Measurements from ENCODE around the gene BTBD1.

Gene BTBD1

DNA sequence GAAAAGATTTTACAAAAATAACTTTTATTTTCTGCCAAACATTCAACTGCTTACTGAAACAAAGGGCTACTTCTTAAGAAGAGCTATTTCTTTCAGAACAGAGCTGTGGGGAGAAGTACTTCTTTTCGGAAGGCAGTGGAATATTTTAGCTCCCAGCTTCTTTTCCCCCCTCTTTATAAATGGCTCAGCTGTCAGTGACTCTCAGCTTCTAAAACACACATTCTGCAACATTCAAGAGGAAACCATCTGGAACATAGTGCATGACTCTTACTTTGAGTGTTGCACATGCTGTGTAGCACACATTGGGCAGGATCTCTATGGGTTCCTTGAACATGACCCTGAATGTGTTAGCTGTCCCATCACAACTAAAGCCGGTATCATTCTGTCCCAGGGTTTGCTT, 48.6 kb downstream of the BTBD1 start:
- DNase-seq (ENCODE audit: low read depth): no peak
- no peak overlapping the region for H3K4me3 ChIP-seq (ENCODE audit: low read length)
- TF ChIP-seq, protein P1, sequence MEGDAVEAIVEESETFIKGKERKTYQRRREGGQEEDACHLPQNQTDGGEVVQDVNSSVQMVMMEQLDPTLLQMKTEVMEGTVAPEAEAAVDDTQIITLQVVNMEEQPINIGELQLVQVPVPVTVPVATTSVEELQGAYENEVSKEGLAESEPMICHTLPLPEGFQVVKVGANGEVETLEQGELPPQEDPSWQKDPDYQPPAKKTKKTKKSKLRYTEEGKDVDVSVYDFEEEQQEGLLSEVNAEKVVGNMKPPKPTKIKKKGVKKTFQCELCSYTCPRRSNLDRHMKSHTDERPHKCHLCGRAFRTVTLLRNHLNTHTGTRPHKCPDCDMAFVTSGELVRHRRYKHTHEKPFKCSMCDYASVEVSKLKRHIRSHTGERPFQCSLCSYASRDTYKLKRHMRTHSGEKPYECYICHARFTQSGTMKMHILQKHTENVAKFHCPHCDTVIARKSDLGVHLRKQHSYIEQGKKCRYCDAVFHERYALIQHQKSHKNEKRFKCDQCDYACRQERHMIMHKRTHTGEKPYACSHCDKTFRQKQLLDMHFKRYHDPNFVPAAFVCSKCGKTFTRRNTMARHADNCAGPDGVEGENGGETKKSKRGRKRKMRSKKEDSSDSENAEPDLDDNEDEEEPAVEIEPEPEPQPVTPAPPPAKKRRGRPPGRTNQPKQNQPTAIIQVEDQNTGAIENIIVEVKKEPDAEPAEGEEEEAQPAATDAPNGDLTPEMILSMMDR (conservative IDR thresholded peaks at IDR 0.05; ENCODE audit: low read length): no peak

DNA sequence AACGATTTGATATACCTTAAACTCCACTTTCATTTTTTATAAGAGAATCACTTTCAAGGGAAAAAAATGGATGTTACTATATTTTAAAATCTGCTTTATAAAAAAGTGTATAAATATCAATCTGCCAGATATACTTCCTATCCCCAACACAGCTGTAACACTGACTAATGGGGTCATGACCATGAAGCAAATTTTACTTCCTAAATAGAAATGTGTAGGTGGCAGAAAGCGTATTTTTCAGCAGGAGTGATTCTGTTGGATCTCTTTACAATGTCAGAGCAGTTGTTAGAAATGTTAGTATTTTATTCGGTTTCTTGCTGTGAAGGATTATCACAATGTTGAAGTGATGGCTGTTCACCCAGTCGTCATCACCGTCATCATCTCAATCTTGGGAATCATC, 50.1 kb downstream of the BTBD1 start:
- H3K4me3 ChIP-seq (ENCODE audit: low read length): no peak overlapping the region
- TF ChIP-seq, protein P1 (conservative IDR thresholded peaks at IDR 0.05; ENCODE audit: low read length): no peak

DNA sequence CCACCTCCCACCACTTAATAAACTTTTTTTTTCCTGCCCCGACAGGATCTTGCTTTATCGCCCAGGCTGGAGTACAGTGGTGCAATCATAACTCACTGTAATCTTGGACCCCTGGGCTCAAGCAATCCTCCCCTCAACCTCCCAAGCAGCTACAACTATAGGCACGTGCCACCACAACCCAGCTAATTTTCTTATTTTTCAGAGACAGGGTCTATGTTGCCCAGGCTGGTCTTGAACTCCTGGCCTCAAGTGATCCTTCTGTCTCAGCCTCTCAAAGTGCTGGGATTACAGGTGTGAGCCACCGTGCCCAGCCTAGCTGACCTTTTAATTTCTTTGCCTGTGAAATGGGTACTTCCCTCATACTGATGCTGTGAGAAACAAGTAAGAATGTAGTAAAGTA, 51.7 kb downstream of the BTBD1 start:
- no peak for DNase-seq (ENCODE audit: low read depth)
- no peak overlapping the region for H3K4me3 ChIP-seq (ENCODE audit: low read length)
- TF ChIP-seq, protein P1 (conservative IDR thresholded peaks at IDR 0.05; ENCODE audit: low read length): no peak

More for the DNA sequence above, 50.1 kb downstream of the BTBD1 start:
- no peak for DNase-seq (ENCODE audit: low read depth)

DNA sequence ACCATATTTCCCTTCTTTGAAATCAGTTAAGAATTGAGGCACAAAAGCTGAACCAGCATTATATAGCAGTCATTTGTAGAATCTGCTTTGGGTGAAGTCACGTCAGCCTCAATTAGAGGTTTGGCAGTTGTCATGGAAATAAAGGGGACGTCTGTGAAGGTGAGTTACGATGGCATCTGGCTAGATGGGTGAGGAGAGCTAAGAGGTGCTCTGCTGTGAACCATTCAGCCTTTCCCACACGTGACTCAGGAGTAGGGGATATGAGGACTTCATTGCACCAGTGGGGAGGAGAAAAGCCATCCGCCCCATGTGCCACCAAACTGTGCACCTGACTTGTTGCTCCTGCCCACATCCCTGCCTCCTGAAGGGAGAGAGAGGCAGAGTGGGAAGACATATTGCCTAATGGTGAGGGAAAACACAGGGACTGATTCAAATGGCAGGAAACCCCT, 52.8 kb downstream of the BTBD1 start:
- DNase-seq (ENCODE audit: low read depth): no peak
- H3K4me3 ChIP-seq (ENCODE audit: low read length): no peak overlapping the region
- TF ChIP-seq, protein P1 (conservative IDR thresholded peaks at IDR 0.05; ENCODE audit: low read length): no peak

DNA sequence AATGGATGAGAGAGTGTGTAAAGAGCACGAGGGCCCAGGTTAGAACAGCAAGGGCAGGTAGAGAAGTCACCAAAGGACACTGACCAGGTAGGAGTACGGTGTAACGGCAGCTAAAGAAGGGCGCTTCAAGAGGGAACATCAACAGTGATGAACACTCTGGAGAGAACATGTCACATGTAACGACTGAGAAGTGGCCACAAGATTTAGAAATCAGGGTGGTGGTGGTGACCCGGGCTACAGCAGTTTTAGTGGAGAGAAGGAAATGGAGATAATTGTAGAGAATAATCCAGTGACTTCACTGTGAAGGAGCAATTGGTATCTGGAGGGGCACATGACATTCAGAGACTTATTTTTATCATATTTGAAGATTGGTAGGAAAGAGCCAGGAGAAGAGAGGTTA, 54.4 kb downstream of the BTBD1 start:
- TF ChIP-seq, protein P1 (conservative IDR thresholded peaks at IDR 0.05; ENCODE audit: low read length): no peak
- no peak overlapping the region for H3K4me3 ChIP-seq (ENCODE audit: low read length)
- no peak for DNase-seq (ENCODE audit: low read depth)

DNA sequence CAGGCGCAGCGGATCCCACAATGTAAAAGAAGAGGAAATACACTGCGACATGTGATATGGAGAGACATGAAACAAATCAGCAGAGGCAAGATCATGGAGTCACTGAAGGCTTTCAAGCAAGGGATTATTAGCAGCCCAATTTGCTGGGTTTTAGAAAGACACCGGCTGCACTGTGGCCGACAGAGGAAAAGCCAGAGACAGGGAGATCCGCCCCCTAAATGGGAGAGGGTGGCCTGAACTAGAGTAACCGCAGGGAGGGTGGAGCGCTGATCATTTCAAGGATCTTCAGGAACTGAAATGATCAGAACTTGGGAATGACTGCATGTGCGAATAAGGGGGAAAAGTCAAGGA, 55.0 kb downstream of the BTBD1 start:
- TF ChIP-seq, protein P1 (conservative IDR thresholded peaks at IDR 0.05; ENCODE audit: low read length): no peak; the same call in 1 of the 2 replicates
- peak; percentile 18 for DNase-seq (ENCODE audit: low read depth)
- H3K4me3 ChIP-seq (ENCODE audit: low read length): peak overlapping the region; percentile 99

DNA sequence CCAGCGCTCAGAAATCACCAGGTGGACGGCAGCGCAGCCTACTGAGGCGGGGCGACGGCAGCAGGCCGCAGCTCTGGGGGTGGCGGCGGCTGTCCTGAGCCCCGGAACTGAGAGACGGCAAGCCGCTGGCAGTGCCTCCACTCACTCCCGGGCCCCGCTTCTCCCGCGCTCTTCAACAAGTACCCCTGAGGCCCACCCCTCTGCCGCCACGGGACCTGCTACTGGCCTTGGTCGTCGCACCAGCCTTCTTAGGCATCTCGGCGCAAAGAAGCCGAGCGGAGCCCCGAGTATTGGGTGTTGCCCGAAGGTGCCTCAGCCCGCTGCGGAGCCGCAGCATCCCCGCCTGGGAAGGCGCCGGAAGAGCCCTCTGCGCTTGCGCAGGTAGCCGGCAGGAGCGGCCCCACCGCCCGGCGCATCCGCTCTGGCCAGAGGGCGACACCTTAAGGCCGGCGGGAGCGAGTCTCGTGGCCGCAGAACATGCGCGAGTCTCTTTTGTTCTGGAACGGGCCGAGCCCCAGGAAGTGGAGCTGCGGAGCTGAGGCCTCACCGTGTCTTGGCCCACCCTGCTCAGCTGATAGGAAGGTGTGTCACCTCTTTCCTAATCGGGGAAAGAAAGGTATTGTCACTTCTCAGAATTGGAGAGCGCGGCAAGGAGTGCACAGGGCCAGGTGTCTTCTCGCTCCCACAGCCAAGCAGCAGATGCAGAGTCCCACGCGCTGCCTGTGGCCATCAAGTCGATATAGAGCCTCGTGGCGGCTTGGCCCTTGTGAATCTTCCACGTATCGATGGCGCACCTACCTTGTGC, 55.6 kb downstream of the BTBD1 start, which contains the start of gene C15orf40:
Gene C15orf40 (minus strand): TSS at position 369 of the 805 bp plus-strand sequence. CDS start 32 bp downstream, at position 337.
- TF ChIP-seq, protein P1 (conservative IDR thresholded peaks at IDR 0.05; ENCODE audit: low read length): peak; percentile 61
- peak; percentile 88 for DNase-seq (ENCODE audit: low read depth)
- H3K4me3 ChIP-seq (ENCODE audit: low read length): peak within 1 kb of the TSS; percentile 99
